GM19397 (cell line): ENCODE data around the gene CDKL4.
"Not testable (repeated sequence)": the region's sequence is repeated elsewhere in the genome, so short reads cannot be mapped to it uniquely, and the experiment has no call there.

Experiments used
- ATAC-seq: cut with Tn5 transposase; IDR thresholded peaks from one replicate; pipeline ENCODE4 v1.9.1; 2021; ENCODE audit warnings: mild to moderate bottlenecking, moderate library complexity; ENCODE audit not compliant: unreplicated experiment

Gene CDKL4

DNA sequence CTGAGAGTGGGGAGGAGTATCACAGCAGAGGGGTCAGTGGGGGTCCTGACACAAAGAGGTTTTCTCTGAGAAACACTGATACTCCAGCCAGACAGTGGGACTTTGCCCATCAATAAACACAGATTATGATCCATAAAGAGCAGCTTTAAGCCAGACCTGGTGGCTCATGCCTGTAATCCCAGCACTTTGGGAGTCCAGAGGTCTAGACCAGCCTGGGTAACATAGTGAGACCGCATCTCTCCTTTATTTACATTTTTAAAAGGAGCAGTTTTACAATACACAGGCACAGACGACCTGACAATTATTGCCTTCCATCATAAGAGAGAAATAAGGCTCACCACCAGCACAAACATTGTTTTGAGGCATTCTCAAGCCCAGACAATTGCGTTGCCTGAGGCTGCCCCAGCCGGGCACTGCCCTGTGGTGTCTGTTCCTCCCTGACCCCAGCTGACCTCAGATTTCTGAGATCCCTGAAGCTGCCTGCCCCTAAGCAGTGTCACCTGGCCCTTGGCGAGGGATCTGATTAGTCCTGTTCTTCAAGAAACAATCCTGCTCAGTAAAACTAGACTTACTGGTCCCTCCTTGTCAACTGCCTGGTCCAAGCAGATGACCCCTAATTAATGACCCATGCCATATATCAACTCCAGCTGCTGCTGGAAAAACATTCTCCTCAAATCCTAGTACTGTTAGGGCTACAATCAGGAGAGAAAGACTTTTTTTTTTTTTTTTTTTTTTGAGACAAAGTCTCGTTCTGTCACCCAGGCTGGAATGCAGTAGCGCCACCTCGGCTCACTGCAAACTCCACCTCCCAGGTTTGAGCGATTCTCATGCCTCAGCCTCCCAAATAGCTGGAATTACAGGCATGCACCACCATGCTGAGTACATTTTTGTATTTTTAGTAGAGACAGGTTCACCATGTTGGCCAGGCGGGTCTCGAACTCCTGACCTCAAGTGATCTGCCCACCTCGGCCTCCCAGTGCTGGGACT, 63.5 kb downstream of the CDKL4 start:
- no peak for ATAC-seq

DNA sequence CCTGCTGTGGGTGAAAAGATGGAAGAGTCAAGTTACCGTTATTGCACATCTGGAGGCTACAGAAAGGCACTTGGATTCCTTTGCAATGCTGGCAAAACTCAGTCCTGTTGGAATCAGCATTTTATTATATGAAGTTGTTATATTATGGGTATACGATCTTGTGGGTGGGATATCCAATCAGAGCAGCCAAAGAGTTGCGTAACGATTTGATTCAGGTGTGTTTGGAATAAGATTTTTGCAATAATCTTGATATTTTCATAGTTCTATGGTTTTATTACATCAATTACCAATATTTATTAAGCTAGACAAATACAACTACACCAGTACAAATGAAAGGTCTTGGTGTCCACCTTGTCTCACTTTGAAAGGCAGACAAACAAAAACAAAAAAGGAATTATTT, 65.0 kb downstream of the CDKL4 start:
- ATAC-seq: no peak

DNA sequence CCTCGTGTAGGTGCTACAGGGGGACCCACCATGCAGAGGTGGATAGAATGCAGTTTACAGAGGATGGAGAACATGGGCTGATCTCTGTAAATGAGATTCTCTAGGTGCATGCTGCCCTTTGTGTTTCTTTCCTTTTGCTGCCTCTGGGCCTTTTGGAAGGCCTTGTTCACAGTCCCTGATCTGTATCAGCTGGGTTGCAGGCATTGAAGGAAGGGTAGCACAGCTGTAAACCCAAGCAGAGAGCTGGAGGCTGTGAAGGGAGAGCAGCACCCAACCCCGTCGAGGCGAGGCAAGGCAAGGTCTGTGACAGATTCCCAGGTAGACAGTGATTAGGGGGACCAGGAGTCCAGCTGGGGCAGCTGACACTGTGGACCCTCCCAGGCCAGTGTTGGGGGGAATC, 66.8 kb downstream of the CDKL4 start:
- no peak for ATAC-seq

DNA sequence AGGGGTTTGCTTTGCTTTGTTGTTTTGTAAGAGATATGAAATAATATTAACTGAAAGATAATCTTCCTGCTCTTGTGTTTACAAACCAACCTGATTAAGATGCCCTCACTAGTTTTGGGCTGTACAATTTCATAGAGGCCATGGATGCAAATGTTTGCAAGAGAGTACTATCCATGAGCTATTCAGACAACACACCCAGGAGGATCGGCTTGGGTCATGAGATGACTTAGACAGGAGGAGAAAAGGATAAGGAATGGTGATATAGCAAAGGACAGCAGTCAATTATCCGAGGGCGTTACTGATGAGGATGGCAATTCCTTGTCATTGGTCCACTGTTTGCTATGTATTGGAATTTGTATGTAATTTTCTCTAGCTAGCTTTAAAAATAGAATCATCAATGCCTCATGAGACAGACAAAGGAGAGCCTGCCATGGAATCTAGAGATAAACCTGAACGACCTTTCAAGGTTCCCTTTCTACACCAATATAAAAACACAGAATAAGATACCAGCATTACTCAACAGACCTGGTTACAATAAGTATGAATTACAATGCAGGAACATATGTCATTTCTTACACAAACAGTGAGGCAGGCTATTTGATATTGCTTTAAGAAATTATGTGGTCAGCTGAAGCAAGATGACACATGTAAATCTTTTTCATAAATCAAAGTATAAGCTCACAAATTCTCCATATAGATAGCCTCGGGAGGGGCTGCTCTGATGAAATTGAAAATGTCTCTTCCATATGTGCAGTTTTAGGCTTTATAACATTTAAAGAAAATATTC, 68.6 kb downstream of the CDKL4 start:
- ATAC-seq: no peak

DNA sequence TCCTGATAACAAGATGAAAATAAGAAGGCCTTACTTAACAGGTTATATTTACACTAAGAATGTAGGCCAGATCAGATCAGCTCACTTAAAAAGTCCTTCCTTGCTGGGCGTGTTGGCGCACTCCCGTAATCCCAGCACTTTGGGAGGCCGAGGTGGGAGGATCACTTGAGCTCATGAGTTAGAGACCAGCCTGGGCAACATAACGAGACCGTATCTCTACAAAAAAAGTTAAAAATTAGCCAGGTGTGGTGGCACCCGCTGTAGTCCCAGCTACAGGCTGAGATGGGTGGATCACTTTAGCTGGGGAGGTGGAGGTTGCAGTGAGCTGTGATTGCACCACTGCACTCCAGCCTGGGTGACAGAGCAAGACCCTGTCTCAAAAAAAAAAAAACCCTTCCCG, 69.7 kb downstream of the CDKL4 start:
- no peak for ATAC-seq

DNA sequence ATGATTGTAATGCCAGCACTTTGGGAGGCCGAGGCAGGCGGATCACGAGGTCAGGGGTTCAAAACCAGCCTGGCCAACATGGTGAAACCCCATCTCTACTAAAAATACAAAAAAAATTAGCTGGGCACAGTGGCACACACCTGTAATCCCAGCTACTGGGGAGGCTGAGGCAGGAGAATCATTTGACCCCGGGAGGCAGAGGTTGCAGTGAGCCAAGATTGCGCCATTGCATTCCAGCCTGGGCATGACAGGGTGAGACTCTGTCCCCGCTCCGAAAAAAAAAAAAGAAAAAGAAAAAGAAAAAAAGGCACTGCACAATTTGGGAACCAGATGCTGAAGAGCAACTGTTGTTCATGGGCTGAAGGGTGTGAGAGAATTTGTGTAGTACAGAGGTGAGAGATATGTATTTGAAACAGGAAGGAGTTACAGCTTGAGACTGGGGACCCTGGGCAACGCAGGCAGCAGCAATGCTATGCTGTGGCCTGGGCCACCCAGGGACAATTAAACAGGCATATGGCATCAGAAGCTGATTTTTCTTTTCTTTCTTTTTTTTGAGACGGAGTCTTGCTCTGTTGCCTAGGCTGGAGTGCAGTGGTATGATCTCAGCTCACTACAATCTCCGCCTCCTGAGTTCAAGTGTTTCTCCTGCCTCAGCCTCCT, 71.6 kb downstream of the CDKL4 start:
- ATAC-seq: not testable (repeated sequence)

DNA sequence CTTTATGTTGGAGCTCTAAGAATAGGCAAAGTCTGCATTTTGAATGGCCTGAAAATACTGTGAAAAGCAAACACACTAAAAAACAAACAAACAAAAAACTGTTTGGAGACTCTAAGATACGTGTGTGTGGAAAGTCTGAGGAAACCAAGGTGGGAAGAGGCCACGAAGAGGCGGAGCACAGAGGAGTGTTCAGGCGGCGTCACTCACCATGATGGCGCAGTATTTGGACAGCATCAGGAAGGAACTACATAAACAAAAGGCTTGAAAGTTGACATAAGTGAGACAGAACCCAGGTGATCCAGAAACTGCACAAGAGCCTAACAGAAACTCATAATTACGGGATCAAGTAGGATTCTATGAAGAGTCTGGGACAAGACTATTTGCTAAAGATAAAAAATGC, 72.1 kb downstream of the CDKL4 start:
- ATAC-seq: no peak

DNA sequence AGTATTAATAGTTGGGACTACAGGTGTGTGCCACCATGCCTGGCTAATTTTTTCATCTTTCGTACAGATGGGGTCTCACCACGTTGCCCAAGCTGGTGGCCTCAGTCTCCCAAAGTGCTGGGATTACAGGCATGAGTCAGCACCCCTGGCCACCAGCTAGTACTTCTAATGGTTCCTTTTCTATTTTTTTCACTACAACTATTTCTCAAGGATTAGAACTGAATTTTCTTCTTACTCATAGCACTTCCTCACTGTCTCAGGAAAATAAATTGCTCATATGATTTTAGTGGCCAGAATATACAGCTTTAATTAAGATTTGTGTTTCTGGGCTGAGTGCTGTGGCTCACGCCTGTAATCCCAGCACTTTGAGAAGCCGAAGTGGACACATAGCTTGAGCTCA, 79.7 kb downstream of the CDKL4 start:
- ATAC-seq: no peak

DNA sequence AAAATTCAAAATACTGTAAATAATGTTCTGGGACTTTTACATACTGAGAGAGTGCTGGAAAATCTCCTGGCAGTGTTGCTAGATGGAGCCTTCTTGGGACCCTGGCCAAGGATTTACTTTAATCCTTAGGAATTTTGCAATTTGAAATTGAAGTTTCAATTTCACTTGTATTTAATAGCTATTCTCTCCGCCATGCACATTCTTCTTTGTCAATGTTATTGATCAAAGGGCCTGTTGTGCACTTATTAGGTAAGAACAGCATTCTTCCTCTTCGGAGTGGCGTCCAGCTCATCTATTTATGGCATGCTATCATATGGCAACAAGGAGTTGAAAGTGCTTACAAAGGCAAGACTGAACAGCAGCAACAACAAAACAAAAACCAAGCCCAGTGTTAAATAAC, 82.8 kb downstream of the CDKL4 start:
- ATAC-seq: no peak

DNA sequence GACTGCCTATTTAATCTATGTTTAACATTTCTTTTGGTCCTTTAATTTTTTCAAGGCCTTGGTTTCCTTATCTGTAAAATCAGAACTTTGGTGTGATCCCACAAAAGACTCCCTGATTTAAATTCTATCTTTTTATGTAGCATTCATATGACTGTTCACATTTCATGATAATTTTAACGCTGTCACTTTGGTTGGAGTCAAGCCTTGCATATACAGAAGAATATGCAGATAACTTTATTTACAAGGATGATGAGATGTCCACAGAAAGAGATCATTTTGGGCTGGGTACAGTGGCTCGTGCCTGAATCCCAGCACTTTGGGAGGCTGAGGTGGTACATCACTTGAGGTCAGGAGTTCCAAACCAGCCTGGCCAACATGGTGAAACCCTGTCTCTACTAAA, 84.5 kb downstream of the CDKL4 start:
- ATAC-seq: no peak

DNA sequence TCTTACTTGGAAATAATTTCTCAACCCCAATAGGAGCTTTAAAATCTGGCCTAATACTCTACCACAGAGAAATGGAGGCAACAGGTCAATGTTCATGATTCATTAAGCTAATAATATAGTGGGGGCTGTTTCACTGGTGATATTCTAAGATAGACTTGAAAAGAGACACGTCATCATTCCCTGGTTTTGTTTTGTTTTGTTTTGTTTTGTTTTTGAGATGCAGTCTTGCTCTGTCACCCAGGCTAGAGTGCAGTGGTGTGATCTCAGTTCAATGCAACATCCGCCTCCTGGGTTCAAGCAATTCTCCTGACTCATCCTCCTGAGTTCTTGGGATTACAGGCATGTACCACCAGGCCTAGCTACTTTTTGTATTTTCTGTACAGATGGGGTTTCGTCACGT, 85.4 kb downstream of the CDKL4 start:
- no peak for ATAC-seq

DNA sequence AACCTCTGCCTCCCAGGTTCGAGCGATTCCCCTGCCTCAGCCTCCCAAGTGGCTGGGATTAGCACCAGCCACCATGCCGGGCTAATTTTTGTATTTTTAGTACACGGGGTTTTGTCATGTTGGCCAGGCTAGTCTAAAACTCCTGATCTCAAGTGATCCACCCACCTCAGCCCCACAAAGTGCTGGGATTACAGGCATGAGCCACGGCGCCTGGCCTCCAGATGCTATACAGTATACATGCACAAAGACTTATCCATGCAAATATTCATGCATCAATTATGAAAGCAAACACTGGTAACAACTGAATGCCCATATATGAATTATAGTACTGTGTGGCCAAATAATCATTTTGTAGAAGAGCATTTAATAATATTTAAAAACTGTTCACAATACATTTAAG, 86.9 kb downstream of the CDKL4 start:
- no peak for ATAC-seq

DNA sequence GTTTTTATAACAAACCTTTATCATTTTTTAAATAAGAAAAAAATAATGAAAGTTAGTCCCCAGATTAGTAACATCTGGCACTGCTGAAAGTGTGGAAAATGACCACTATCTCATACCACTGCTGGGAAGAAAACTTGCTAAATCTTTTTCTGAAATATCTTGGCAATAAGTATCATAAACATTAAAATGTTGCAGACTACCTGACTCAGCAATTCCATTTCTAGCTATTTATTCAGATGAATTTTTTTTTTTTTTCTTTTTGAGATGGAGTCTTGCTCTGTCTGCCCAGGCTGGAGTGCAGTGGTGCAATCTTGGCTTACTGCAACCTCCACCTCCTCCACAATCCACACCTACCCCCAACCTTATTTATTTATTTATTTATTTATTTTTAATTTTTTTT, 87.7 kb downstream of the CDKL4 start:
- no peak for ATAC-seq

DNA sequence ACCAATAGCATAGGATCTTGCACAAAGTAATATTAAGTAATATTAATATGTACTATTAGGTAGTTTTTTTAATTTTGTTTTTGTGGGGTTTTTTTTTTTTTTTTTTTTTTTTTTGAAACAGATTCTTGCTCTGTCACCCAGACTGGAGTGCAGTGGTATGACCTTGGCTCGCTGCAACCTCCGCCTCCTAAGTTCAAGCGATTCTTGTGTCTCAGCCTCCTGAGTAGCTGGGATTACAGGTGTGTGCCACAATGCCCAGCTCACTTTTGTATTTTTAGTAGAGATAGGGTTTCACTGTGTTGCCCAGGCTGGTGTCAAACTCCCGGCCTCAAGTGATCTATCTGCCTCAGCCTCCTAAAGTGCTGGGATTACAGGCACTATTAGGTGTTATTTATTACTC, 88.2 kb downstream of the CDKL4 start:
- not testable (repeated sequence) for ATAC-seq

DNA sequence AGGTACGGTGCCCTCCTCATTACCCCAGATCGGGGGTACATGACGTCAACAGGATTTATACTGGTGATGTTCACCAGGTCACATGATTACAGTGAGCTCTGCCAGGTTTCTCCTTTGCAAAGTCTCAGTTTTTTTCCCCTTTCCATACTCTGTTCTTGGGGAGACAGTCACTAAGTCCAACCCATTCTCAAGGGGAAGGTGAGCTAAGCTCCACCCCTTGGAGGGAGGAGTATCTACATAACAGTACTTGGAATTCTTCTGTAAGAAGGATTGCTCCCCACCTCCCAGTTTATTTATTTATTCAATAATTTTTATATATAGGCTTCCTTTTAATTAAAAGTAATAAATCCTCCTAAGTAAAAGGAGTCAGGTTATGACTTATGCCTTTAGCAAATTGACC, 88.8 kb downstream of the CDKL4 start:
- ATAC-seq: no peak

DNA sequence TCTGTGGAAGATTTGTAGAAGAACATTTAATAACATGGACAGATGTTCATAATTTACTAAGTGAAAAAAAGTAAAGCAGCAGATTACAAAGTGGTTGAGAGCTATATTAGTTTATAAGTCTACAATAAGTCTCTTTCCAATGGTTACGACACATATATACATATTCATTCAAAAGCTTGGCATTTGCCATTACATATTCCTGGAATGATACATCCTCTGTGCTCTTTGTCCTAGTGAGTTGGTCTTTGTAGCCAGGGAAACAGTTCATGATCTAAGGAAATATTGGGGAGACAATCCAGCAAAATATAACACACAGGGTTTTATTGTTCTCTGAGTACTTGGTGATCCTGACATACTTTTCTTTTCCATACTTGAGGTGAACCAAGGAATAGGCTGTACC, 90.5 kb downstream of the CDKL4 start:
- no peak for ATAC-seq

DNA sequence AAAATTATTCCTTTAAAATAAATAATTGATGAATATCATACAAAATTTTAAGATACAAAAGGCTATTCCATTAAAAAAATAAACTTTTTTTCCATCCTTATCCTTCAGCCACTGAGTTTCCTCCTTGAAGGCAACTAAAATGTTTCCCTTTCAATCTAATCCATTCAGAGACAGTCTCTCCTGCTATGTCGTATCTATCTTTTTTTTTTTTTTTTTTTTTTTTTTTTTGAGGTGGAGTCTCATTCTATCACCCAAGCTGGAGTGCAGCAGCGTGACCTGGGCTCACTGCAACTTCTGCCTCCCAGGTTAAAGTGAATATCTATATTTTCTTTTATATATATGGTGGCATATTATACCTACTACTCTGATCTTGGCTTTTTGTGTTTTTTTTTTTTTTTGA, 91.3 kb downstream of the CDKL4 start:
- no peak for ATAC-seq

DNA sequence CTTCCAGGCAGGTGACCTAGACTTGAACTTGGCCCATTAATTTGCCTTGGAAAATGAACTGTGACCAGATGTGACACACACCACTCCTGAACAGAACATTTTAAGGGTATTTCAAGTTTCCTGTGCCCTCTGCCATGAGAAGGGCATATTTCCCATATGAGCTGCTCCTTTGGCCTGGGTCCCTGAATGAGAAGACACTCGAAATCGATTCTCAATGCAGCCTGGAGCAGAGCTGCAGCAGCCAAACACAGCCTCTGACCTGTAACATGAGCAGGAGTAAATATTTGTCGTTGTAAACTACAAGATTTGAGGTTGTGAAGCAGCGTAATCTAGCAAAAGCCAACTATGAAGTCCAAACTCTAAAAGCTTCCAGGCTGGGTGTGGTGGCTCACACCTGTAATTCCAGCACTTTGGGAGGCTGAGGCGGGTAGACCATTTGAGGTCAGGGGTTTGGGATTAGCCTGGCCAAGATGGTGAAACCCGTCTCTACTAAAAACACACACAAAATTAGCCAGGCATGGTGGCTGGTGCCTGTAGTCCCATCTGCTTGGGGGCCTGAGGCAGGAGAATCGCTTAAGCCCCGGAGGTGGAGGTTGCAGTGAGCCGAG, 92.8 kb downstream of the CDKL4 start:
- ATAC-seq: no peak

DNA sequence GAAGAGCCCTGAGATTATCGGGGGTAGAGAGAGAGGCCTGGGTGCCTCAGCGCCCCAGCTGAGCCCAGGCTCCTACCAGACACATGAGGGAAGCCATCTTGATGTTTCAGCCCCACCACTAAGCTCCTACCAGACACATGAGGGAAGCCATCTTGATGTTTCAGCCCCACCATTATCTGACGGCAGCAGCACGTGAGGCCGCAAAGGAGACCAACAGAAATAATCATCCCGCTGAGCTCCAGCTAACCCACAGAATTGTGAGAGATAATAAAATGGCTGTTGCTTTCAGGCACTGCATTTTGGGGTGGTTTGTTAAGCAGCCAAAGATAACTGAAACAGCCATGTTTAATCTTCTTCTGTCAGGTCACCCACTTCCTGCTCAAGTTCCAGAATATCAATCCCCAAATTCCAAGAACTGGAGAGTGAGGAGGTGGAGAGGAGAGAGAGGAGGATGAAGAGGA, 93.6 kb downstream of the CDKL4 start:
- no peak for ATAC-seq

DNA sequence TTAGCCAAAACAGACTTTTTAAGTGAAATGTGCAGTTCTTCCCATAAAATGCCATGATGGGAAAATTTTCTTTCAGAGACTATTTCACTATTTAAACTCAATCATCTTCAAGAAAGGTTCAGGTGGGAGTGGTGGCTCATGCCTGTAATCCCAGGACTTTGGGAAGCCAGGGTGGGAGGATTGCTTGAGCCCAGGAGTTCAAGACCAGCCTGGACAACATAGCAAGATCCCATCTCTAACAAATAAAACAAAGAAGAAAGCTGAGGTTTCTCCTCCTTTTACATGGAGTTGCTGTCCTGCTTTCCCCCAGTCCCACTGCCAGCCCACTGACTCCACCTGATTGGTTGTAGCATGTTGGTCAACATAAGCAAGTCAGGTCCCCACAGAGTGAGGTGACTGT, 97.1 kb downstream of the CDKL4 start:
- ATAC-seq: no peak

DNA sequence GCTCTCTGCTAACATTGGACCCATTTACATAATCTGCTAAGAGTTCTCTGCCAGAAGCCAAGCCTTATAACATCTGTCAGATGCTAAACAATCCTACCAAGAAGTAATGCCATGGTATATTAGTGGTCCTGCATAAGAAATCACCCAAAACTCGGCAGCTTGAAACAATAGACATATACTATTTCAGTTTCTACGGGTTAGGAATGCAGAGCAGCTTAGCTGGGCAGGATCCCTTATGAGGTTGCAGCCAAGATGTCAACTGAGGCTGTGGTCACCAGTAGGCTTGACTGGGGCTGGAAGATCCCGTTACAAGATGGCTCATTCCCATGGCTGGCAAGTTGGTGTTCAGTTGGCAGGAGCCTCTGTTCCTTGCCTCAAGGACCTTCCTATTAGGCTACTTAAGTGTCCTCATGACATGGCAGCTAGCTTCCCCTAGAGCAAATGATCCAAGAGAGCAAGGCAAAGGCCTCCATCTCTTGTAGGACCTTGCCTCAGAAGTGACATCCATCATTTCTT, 97.8 kb downstream of the CDKL4 start:
- no peak for ATAC-seq
